CD4-positive, alpha-beta T cell (primary cell): ENCODE measurements around the gene RGS2. TPM values are rescaled to one million over a fixed set of nuclear protein-coding genes. Genes with fewer than 3 reads are reported as not detected.

Experiments
- ATAC-seq: fragments of 200-7000 bp; cut with Tn5 transposase; one replicate; pipeline ENCODE4 v1.10.0; 2022; ENCODE audit warnings: mild to moderate bottlenecking; ENCODE audit not compliant: poor library complexity
- CTCF ChIA-PET: fragments of 350-600 bp; sonication (Branson Sonifier 250); formaldehyde crosslinking; loops from one replicate; lab custom pipeline; 2021; ENCODE audit warnings: antibody characterized with exemption, inconsistent platforms; lab: Charles Lee
- POLR2A ChIA-PET: fragments of 350-600 bp; sonication (Branson Sonifier 250); formaldehyde crosslinking; loops from one replicate; lab custom pipeline; 2021; ENCODE audit warnings: antibody characterized with exemption, inconsistent platforms; lab: Charles Lee
- DNase-seq, 14 experiments: peaks; one replicate each; pipeline ENCODE4 v3.0.0-alpha.2; 2013 to 2020; ENCODE audit warnings: mixed read lengths in 2 of 14
- H3K27ac ChIP-seq, 2 donors: one replicate each; pipeline versions ENCODE4 v1.5.1 to v1.7.0; 2013; ENCODE audit warnings: low read length in 2 of 2, low read depth in 1 of 2, mild to moderate bottlenecking in 1 of 2
- H3K27me3 ChIP-seq, 2 experiments: 1 replicate in 1 of 2; 2 replicates in 1 of 2; pipeline versions ENCODE4 v1.6.1 to v1.7.0; 2013; ENCODE audit warnings: low read length in 2 of 2, control low read depth in 1 of 2, mild to moderate bottlenecking in 1 of 2, moderate library complexity in 1 of 2; ENCODE audit not compliant: insufficient read depth in 2 of 2, control insufficient read depth in 1 of 2
- H3K36me3 ChIP-seq: one replicate; pipeline ENCODE4 v1.6.1; 2013; ENCODE audit warnings: low read length, control low read depth; ENCODE audit not compliant: insufficient read depth
- H3K4me1 ChIP-seq: one replicate; pipeline ENCODE4 v1.6.1; 2013; ENCODE audit warnings: low read length, control low read depth; ENCODE audit not compliant: insufficient read depth
- H3K4me3 ChIP-seq: one replicate; pipeline ENCODE4 v1.5.1; 2013; ENCODE audit warnings: mild to moderate bottlenecking, low read length, moderate library complexity
- H3K9me3 ChIP-seq, 2 experiments: 1 replicate in 1 of 2; 2 replicates in 1 of 2; pipeline versions ENCODE4 v1.6.1 to v1.7.0; 2013; ENCODE audit warnings: low read length in 2 of 2, mild to moderate bottlenecking in 2 of 2, control low read depth in 1 of 2, moderate library complexity in 1 of 2; ENCODE audit not compliant: control insufficient read depth in 1 of 2, insufficient read depth in 1 of 2
- H3K27ac Mint-ChIP-seq: one replicate; pipeline ENCODE4 v1.8.0; 2020; ENCODE audit warnings: mixed read lengths
- H3K27me3 Mint-ChIP-seq: one replicate; pipeline ENCODE4 v1.8.0; 2021; ENCODE audit warnings: mixed read lengths
- H3K36me3 Mint-ChIP-seq: one replicate; pipeline ENCODE4 v1.8.0; 2021; ENCODE audit warnings: low read depth, mixed read lengths
- H3K4me1 Mint-ChIP-seq: one replicate; pipeline ENCODE4 v1.8.0; 2021; ENCODE audit warnings: low read depth, mixed read lengths
- H3K4me3 Mint-ChIP-seq: one replicate; pipeline ENCODE4 v1.8.0; 2020; ENCODE audit warnings: mild to moderate bottlenecking, mixed read lengths
- H3K9me3 Mint-ChIP-seq: one replicate; pipeline ENCODE4 v1.8.0; 2020; ENCODE audit warnings: mixed read lengths
- CTCF ChIP-seq: fragments of 200-600 bp; IDR thresholded peaks from one replicate; pipeline ENCODE4 v1.8.0; 2022; ENCODE audit warnings: antibody characterized with exemption, mild to moderate bottlenecking
- intact Hi-C, 2 experiments: fragments of 100-400 bp; cut with DNase I in 1 of 2; cut with micrococcal nuclease in 1 of 2; formaldehyde crosslinking; loops; one replicate each; pipeline versions ENCODE4 v1.15.1 to v1.9.0; 2023 to 2025; cut with DNase I, micrococcal nuclease
- total RNA-seq, 174 experiments: library from RNA in 2 of 174; stranded (reverse) in 2 of 174; gene quantifications; one replicate each; pipeline ENCODE4 v1.2.3 and lab custom pipeline; 2021 to 2026

The RGS2 gene
- total RNA-seq, 2 experiments from 2014 or later: 142 to 155 TPM

- CTCF ChIA-PET: no interaction called here
- no peaks in the 10 kb centered on the region for H3K9me3 Mint-ChIP-seq
- peaks cover 15% of the 10 kb centered on the region for H3K27me3 Mint-ChIP-seq
- H3K4me3 Mint-ChIP-seq: no peak overlapping the region
- Histone ChIP-seq H3K9me3 (no peaks in the 10 kb centered on the region), H3K4me1 (no peaks in the 10 kb centered on the region), H3K4me3 (no peak overlapping the region), H3K27ac (no peak overlapping the region), H3K36me3 (no peaks in the 10 kb centered on the region), H3K27me3 (no peaks in the 10 kb centered on the region)
- no peaks in the 10 kb centered on the region for H3K4me1 Mint-ChIP-seq
- DNase-seq: no peak
- TF ChIP-seq CTCF: no peak
- ATAC-seq: no peak
- POLR2A ChIA-PET: no interaction called here
- no peak overlapping the region for H3K27ac Mint-ChIP-seq
- intact Hi-C loops: no loop called here
- H3K36me3 Mint-ChIP-seq: no peaks in the 10 kb centered on the region
Measured at GRCh38 chr1:192839162-192840066, 30.6 kb downstream of the RGS2 start.

- DNase-seq: no peak
- CTCF ChIA-PET: interaction anchor here (0.7 kb wide), 1 partner anchor 25 kb away, joined by 3 read pairs; no protein-coding TSS in a partner anchor
- no peak for TF ChIP-seq CTCF
Measured at GRCh38 chr1:192844360-192844759, 35.5 kb downstream of the RGS2 start.

GRCh38 chr1:192846950-192847349 is 38.1 kb downstream of the RGS2 start:
- DNase-seq (no peak), ATAC-seq (no peak)
- Mint-ChIP-seq H3K27me3 (no peaks in the 10 kb centered on the region), H3K27ac (no peak overlapping the region), H3K36me3 (no peaks in the 10 kb centered on the region), H3K4me3 (no peak overlapping the region), H3K4me1 (no peaks in the 10 kb centered on the region), H3K9me3 (no peaks in the 10 kb centered on the region)
- Histone ChIP-seq H3K36me3 (no peaks in the 10 kb centered on the region), H3K4me3 (no peak overlapping the region), H3K9me3 (no peaks in the 10 kb centered on the region), H3K4me1 (no peaks in the 10 kb centered on the region), H3K27ac (no peak overlapping the region), H3K27me3 (no peaks in the 10 kb centered on the region)
- no peak for TF ChIP-seq CTCF
- POLR2A ChIA-PET: no interaction called here
- CTCF ChIA-PET: no interaction called here
- intact Hi-C loops: no loop called here

More at GRCh38 chr1:192844360-192844759, 35.5 kb downstream of the RGS2 start:
- ATAC-seq: no peak
- Mint-ChIP-seq H3K27ac (no peak overlapping the region), H3K36me3 (no peaks in the 10 kb centered on the region), H3K4me3 (no peak overlapping the region), H3K9me3 (no peaks in the 10 kb centered on the region), H3K4me1 (no peaks in the 10 kb centered on the region), H3K27me3 (peaks cover 9% of the 10 kb centered on the region)
- H3K9me3 ChIP-seq: no peaks in the 10 kb centered on the region
- H3K27ac ChIP-seq: no peak overlapping the region
- H3K36me3 ChIP-seq: no peaks in the 10 kb centered on the region
- H3K27me3 ChIP-seq: no peaks in the 10 kb centered on the region
- intact Hi-C loops: no loop called here
- no peaks in the 10 kb centered on the region for H3K4me1 ChIP-seq
- POLR2A ChIA-PET: no interaction called here
- H3K4me3 ChIP-seq: no peak overlapping the region
